ENCODE data around the gene SDF4.

DNA sequence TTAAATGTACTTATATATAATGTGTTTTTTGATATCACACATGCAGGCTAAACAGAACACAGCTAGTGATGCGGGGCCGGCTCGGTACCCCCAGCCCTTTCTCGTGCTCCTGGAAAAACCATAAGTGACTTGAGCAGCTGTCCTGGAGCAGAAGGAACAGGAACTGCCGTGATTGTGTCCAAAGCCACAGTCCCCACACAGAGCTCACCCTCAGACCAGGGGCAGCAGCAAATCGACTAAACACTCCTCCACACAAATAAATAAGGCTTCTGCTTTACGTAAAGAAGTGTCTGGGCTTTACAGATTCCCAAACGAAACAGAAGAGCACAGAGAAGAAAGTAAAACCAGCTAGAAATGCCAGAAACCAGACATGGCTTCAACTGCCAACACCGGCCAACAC lies 32.2 kb upstream of the SDF4 start:
- TF ChIP-seq, protein P1, sequence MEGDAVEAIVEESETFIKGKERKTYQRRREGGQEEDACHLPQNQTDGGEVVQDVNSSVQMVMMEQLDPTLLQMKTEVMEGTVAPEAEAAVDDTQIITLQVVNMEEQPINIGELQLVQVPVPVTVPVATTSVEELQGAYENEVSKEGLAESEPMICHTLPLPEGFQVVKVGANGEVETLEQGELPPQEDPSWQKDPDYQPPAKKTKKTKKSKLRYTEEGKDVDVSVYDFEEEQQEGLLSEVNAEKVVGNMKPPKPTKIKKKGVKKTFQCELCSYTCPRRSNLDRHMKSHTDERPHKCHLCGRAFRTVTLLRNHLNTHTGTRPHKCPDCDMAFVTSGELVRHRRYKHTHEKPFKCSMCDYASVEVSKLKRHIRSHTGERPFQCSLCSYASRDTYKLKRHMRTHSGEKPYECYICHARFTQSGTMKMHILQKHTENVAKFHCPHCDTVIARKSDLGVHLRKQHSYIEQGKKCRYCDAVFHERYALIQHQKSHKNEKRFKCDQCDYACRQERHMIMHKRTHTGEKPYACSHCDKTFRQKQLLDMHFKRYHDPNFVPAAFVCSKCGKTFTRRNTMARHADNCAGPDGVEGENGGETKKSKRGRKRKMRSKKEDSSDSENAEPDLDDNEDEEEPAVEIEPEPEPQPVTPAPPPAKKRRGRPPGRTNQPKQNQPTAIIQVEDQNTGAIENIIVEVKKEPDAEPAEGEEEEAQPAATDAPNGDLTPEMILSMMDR (IDR thresholded peaks at IDR 0.05), result no peak
- no peak for TF ChIP-seq EZH2 (IDR thresholded peaks at IDR 0.05; ENCODE audit: borderline replicate concordance, insufficient read depth, low read depth, low read length, poor library complexity, severe bottlenecking)

All from B cell (primary cell).